Lower lobe of right lung (tissue), 2 donors: ENCODE data around the gene MEGF11. TPM values are rescaled to one million over a fixed set of nuclear protein-coding genes. Genes with fewer than 3 reads are reported as not detected.

Experiments
- ATAC-seq, 2 donors: fragments of 200-7000 bp; cut with Tn5 transposase; one replicate each; pipeline ENCODE4 v1.9.1; 2020 to 2022; ENCODE audit warnings: mild to moderate bottlenecking in 2 of 2, moderate library complexity in 2 of 2
- DNase-seq: peaks from one replicate; pipeline ENCODE4 v3.0.0-alpha.2; 2020
- H3K27ac ChIP-seq: fragments of 200-600 bp; one replicate; pipeline ENCODE4 v1.8.0; 2022
- H3K27me3 ChIP-seq: fragments of 200-600 bp; one replicate; pipeline ENCODE4 v1.8.0; 2022; ENCODE audit warnings: low read depth
- H3K36me3 ChIP-seq: fragments of 200-600 bp; one replicate; pipeline ENCODE4 v1.8.0; 2022; ENCODE audit warnings: mild to moderate bottlenecking
- H3K4me1 ChIP-seq: fragments of 200-600 bp; one replicate; pipeline ENCODE4 v1.8.0; 2022
- H3K4me3 ChIP-seq: fragments of 200-600 bp; one replicate; pipeline ENCODE4 v1.8.0; 2022; ENCODE audit warnings: mild to moderate bottlenecking
- H3K9me3 ChIP-seq: fragments of 200-600 bp; one replicate; pipeline ENCODE4 v1.8.0; 2022
- intact Hi-C: fragments of 100-400 bp; cut with DNase I; formaldehyde crosslinking; loops from one replicate; pipeline ENCODE4 v1.11.0; 2022
- total RNA-seq: library from RNA; stranded (reverse); fragmentation: NEBNext Ultra II Directional; extraction: Animal tissue kit (Norgen Biotek cat#: 25700); gene quantifications from one replicate; pipeline ENCODE4 v1.2.1, GENCODE V29; 2021
- TF ChIP-seq, protein P1 (sequence below): fragments of 200-600 bp; IDR thresholded peaks from one replicate; pipeline ENCODE4 v1.8.0; 2022; ENCODE audit warnings: antibody characterized with exemption, mild to moderate bottlenecking
- donor health status: DM: no; HTN: yes; CAD: no; lungs with severe emphysema.

MEGF11 gene
- total RNA-seq, 1 donor from 2014 or later, result not detected

DNA sequence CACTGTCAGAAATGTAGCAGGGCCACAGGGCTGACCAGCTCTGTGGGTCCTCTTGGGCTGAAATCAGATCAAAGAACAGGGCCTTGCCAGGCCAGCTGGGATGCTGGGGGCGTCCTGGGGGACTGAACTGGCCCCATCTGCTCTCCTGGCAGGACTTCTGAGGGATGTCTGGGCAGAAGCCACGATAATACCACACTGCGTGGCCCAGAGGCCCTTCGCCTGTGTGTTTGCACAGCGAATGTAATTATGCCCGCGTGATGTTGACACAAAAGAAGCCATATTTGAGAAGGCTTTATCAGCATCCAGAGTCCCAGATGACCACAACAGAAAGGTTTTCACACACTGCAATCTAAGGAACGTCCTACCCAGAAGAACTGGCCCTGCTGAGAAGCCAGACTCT, 210.3 kb downstream of the MEGF11 start:
- Histone ChIP-seq H3K27ac (no peak overlapping the region), H3K36me3 (no peaks in the 10 kb centered on the region), H3K9me3 (no peaks in the 10 kb centered on the region), H3K27me3 (peaks cover 9% of the 10 kb centered on the region), H3K4me3 (no peak overlapping the region), H3K4me1 (no peaks in the 10 kb centered on the region)
- ATAC-seq, result no peak
- intact Hi-C loops, result no loop called here
- DNase-seq, result no peak
- TF ChIP-seq, protein P1, sequence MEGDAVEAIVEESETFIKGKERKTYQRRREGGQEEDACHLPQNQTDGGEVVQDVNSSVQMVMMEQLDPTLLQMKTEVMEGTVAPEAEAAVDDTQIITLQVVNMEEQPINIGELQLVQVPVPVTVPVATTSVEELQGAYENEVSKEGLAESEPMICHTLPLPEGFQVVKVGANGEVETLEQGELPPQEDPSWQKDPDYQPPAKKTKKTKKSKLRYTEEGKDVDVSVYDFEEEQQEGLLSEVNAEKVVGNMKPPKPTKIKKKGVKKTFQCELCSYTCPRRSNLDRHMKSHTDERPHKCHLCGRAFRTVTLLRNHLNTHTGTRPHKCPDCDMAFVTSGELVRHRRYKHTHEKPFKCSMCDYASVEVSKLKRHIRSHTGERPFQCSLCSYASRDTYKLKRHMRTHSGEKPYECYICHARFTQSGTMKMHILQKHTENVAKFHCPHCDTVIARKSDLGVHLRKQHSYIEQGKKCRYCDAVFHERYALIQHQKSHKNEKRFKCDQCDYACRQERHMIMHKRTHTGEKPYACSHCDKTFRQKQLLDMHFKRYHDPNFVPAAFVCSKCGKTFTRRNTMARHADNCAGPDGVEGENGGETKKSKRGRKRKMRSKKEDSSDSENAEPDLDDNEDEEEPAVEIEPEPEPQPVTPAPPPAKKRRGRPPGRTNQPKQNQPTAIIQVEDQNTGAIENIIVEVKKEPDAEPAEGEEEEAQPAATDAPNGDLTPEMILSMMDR, result no peak

DNA sequence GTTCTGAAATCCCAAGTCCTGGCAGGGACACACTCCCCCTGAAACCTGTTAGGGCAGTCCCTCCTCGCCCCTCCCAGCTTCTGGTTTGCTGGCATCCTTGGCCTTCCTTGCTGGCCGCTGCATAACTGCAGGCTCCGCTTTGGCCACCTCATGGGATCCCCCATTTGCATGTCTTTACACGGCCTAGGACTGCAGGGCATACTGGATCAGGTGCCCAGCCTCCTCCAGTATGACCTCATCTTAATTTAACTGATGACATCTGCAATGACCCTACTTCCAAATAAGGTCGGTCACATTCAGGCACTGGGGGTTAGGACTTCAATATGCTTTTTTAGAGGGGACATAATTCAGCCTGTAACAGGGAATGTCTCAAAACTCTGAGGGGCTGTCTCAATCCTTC, 210.9 kb downstream of the MEGF11 start:
- no peak overlapping the region for H3K4me3 ChIP-seq
- TF ChIP-seq, protein P1, result no peak
- no peaks in the 10 kb centered on the region for H3K9me3 ChIP-seq
- ATAC-seq (no peak), DNase-seq (no peak)
- H3K4me1 ChIP-seq, result no peaks in the 10 kb centered on the region
- H3K36me3 ChIP-seq, result no peaks in the 10 kb centered on the region
- H3K27me3 ChIP-seq, result peaks cover 15% of the 10 kb centered on the region
- intact Hi-C loops, result no loop called here
- H3K27ac ChIP-seq, result no peak overlapping the region

DNA sequence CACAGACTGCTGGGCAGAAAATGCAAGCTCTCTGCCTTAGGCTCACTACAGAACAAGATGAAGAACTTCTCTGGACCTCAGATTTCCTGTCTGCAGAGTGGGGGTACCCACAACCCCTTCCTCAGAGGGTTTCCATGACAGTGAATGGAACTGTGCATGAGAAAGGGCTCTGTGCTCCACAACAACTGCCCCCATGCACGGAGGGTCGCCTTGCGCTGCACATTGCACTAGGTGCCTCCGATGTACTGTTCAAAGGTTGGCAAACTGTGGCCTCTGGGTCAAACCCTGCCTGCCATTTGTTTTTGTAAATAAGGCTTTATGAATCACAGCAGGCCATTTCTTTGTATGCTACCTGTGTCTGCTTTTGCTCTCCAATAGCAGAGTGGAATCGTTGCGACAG, 212.3 kb downstream of the MEGF11 start:
- TF ChIP-seq, protein P1, result no peak
- peaks cover 21% of the 10 kb centered on the region for H3K27me3 ChIP-seq
- no peaks in the 10 kb centered on the region for H3K4me1 ChIP-seq
- no peaks in the 10 kb centered on the region for H3K9me3 ChIP-seq
- no peaks in the 10 kb centered on the region for H3K36me3 ChIP-seq
- no peak overlapping the region for H3K4me3 ChIP-seq
- ATAC-seq (no peak), DNase-seq (no peak)
- intact Hi-C loops, result no loop called here
- H3K27ac ChIP-seq, result no peak overlapping the region

DNA sequence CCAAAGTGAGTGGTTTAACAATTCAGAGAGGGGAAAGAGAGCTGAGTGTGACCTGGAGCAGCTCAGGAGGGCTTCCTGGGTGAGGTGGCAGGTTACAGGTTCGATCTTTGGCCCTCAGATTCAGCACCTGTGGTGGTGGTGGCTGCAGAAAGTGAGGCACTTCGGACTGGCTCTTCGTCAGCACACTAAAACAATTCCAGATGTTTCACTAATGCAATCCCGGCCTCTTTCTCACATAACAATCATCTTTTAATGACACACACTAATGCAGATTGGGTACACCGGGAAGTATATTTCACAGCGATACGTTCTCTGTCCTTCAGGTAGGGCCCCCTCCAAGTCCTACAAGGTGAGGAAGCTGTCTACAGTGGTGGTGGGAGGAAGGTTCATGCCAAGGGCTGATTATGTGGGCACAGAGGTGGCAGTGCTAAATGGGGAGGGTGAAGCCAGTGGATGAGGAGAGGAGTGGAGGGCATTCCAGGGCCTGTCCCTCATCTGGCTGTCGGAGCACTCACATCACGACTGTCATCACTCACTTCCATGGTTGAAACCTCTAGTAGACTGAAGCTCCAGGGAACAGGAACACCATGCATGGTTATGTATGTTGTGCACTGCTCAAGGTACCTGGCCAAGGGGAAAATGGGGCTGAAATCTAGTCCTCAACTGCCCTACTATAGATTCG, 213.2 kb downstream of the MEGF11 start:
- H3K27me3 ChIP-seq, result peaks cover 28% of the 10 kb centered on the region
- intact Hi-C loops, result no loop called here
- no peak for ATAC-seq

DNA sequence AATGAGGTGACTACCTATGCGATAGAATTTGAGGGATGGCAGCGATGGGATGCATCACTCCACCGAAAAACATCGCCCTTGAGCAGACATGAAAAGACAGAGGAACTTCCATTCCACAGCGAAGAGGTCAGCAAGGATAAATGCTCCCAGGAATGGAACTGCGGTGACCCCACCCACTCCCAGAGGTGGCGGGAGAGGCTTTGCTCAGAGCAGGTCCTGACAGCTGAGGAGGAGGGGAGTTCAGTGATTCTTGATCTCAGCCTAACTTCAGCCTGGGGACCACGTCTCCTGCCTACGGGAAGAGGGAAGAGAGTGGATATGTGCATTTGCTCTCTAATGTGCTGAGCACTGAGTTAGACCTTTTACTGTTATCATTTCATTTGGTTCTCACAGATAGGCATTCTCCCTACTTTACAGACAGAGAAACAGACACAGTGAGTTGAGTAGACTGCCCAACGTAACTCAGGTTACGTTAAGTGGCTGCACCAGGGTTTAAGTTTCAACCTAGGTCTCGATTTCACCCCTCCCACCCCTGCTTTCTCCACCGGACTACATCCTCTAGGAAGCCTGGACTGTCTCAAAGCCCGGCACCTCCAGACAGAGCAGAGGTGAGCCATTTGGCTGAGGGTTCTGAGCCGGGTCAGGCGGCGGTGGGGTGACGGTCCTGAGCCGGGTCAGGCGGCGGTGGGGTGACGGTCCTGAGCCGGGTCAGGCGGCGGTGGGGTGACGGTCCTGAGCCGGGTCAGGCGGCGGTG, 214.3 kb downstream of the MEGF11 start:
- Histone ChIP-seq H3K4me1 (no peaks in the 10 kb centered on the region), H3K27ac (no peak overlapping the region), H3K27me3 (peaks cover 28% of the 10 kb centered on the region), H3K9me3 (no peaks in the 10 kb centered on the region), H3K36me3 (no peaks in the 10 kb centered on the region), H3K4me3 (no peak overlapping the region)
- no peak for DNase-seq
- intact Hi-C loops, result no loop called here
- no peak for ATAC-seq
- TF ChIP-seq, protein P1, result no peak

More for the DNA sequence above, 213.2 kb downstream of the MEGF11 start:
- Histone ChIP-seq H3K27ac (no peak overlapping the region), H3K9me3 (no peaks in the 10 kb centered on the region), H3K36me3 (no peaks in the 10 kb centered on the region), H3K4me3 (no peak overlapping the region), H3K4me1 (no peaks in the 10 kb centered on the region)
- TF ChIP-seq, protein P1, result no peak
- DNase-seq, result no peak
